ENCODE results near the gene PIGBOS1.
A peak's percentile ranks its signal among the peaks of the same experiment; 100 is the strongest.
"Not testable (repeated sequence)": the region's sequence is repeated elsewhere in the genome, so short reads cannot be mapped to it uniquely, and the experiment has no call there.

Gene PIGBOS1

DNA sequence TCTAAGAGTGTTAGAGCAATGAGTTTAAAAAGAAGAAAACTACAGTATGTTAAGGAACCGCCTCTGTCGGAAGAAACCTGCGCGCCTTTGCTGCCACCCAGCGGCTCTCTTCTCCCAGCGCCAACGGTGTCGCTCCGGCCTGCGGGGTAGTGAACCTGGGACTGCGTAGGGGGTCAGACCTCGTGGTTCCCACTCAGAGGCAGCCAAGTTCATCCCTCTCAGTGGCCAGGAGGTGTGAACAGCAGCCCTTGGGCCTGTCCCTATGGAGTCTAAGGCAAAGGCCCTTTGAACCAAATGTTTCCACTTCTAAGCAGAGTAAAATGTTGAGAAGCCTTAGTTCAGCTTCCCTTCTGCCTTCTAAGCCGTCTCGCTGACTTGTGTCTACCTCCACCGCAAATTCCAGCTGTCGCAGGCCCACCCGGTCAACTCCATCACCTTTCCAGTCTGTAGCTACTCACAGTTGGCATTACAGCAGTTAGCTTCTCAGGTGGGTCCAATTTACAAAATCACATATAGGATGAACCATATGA is 28.3 kb downstream of the PIGBOS1 start:
- DNase-seq (ENCODE audit: low spot score), result peak; percentile 80

DNA sequence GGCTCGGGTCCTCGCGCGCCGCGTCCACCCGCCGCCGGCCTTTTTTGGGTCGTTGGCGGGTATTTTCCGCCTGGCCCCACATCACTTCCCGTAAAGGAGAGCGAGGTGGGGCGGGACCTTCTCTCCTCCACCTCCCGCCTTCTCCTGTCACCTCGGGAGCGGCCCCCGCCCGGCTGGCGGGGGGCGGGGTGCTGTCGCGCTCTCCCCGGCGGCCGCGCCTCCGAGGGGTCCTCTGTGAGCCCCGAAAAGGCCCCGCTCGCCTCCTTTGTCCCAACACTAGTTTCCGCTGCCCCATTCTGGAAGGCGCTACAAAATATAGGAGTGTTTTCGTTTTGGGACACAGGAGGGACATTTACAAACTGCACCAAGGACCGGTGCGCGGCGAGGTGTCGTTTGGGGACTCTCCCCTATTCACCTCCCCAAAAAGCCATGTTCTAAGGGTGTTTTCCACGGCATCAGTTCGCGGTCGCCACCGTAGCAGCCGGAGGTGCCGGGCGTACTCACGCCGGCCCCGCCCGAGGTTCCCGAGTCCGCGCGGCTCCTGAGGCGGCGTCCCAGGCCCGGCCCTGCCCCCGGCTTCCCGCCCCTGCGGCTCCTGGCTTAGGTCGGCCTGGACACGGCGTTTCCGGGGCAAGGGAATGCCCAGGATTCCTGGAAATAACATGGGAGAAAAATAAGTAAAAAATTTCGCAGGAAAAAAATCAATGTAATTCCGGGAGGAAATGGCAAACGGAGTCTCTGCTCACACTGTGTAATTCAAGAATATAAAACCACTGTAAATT is 29.0 kb downstream of the PIGBOS1 start, which contains the start of gene RAB27A:
Gene RAB27A (minus strand): TSS at position 68 of the 782 bp plus-strand sequence. CDS start 54,879 bp downstream, outside the sequence.
- peak; percentile 66 for DNase-seq (ENCODE audit: low spot score)

DNA sequence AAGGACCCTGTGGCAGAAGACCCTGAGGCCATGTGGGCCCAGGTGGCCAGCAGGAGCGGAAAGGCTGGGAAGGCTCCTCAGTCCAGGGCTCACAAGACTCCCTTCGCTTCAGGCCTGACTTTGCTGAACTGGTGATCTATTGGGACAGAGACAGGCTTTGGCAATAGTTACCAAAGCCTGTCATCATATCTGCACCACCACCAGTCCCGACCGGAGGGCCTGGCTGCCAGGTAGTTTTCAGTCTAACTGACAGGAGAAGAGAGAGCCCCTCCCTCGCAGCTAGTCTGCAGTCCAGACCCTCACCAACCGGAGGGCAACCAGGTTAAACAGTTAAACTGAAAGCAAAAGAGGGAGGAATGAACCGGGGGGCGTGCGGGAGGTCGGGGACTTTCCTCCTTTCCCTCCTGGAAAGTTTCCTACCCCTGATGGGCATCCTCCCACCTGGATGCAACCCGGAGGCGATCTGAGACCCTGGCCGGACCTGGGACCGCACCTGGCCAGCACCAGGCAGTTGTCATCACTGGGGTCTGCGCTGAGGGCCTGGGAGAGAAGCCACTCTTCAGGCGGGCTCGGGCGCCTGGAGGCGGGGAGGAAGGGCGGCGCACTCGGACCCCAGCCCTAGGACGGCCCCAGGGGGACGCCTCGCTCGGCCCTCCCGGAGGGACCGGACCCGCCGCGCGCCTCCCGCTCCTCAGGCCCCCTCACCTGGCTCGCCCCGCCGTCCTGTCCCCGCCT is 29.7 kb downstream of the PIGBOS1 start:
- peak; percentile 37 for DNase-seq (ENCODE audit: low spot score)

DNA sequence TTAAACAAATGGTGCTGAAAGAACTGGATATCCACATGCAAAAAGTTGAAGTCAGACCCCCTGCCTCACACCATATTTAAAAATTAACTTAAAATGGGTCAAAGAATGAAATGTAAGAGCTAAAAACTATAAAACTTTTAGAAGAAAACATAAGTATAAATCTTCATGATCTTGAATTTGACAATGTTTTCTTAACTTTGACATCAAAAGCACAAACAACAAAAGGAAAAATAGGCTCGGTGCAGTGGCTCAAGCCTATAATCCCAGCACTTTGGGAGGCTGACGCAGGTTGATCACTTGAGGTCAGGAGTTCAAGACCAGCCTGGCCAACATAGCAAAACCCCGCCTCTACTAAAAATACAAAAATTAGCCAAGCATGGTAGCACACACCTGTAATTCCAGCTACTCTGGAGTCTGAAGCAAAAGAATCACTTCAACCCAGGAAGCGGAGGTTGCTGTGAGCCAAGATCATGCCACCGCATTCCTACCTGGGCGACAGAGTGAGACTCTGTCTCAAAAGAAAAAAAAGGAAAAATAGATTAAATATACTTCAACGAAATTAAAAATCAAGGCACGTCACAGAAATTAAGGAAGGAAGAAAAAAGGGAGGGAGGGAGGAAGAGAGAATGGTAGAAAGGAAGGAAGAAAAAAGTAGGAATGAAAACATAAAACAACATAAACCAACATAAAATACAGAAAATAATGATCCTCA is 30.8 kb downstream of the PIGBOS1 start:
- DNase-seq (ENCODE audit: low spot score), result no peak

DNA sequence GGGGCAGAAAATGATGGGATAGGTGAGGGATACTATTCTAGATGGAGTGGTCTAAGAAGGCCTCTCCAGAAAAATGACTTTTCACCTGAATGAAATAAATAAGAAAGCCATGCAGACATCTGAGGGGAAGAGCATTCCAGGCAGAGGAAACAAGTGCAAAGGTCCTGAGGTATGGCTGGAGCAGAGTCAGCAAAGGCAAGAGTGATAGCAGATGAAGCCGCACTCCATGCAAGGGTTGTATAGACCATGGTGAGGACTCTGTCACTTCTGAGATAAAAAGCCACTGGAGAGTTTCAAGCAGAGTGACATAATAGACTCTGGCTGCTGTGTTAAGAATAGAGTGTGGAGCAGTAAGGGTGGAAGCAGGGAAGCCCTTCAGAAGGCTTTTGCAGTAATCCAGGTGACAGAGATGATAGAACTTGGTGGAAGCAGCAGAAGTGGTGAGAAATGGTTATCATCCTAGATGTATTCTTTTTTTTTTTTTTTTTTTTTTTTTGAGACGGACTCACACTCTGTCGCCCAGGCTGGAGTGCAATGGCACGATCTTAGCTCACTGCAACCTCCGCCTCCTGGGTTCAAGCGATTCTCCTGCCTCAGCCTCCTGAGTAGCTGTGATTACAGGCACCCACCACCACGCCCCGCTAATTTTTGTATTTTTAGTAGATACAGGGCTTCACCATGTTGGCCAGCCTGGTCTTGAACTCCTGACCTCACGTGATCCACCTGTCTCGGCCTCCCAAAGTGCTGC is 32.3 kb downstream of the PIGBOS1 start:
- not testable (repeated sequence) for DNase-seq (ENCODE audit: low spot score)

DNA sequence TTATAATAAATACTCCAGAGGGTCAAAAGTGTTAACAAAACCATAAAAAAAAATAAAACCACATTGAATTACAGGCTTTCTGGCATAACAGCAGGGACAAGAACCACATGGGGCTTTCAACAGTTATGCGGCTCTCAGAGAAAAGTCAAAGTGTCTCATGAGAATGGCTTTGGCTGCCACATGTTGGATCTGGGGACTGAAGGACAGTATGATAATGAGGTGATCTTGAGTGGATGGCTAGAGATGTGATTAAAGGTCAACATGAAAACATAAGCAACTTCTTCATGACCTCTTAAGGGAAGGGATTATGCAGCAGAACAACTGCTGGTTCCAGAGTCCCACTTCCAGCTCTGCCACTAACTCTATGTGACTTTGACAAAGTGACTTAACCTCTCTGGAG is 34.5 kb downstream of the PIGBOS1 start:
- no peak for DNase-seq (ENCODE audit: low spot score)

DNA sequence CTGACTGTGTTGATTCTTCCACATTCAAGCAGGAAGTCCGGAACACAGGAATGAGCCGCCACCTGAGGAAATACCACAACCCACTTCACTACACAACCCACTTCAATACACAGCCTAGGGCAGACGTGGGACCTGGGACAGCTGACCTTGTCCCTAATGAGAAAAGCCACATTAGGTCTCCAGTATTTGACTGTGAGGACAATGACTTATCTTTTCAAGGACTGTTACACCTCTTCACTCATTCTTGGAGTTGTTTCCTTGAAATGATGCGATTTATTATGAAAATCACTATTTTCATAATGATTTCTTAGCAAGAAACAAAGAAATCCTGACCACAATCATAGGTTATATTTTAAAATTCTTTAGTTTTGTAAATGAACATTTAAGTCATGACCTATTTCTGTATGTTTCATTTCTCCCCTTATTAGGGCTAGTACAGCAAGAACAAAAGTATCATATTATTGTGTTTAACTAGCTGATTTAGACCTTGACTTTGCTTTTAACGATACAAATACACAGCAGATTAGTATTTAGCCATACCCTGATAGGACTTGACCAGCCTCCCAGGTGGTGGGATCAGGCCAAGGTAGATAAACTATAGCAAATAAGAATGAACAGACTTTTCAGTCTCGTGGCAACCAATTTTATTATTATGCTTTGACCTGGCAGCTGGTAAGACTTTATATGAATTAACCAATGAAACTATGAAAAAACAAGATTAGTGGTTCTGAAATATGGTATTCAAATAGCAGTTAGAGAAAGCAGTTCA is 35.4 kb downstream of the PIGBOS1 start:
- no peak for DNase-seq (ENCODE audit: low spot score)

DNA sequence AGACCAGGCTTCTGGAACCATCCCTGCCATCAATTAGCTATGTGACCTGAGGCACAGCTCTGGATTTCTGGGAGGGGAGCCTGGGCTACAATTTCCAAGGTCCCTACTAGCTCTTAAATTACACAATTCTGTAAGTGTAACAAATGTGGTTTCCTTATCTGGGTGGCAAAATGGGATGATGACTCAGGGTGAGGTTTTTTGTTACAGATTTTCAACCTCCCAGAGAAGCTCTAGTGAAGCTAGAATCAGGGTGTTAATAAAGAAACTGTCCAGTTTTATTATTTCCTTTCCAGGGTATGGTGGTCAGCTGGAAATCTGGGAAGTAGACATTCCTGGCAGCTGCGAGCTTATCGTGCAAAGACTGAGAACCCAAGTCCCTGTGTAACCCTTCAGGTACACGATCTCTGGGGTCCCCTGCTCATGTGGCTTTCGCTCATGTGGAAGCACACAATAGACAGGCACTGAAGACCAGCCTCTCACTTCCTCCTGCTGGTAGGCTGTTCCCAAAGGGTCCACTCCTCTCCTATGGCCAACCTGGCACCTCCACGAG is 36.6 kb downstream of the PIGBOS1 start:
- peak; percentile 61 for DNase-seq (ENCODE audit: low spot score)

DNA sequence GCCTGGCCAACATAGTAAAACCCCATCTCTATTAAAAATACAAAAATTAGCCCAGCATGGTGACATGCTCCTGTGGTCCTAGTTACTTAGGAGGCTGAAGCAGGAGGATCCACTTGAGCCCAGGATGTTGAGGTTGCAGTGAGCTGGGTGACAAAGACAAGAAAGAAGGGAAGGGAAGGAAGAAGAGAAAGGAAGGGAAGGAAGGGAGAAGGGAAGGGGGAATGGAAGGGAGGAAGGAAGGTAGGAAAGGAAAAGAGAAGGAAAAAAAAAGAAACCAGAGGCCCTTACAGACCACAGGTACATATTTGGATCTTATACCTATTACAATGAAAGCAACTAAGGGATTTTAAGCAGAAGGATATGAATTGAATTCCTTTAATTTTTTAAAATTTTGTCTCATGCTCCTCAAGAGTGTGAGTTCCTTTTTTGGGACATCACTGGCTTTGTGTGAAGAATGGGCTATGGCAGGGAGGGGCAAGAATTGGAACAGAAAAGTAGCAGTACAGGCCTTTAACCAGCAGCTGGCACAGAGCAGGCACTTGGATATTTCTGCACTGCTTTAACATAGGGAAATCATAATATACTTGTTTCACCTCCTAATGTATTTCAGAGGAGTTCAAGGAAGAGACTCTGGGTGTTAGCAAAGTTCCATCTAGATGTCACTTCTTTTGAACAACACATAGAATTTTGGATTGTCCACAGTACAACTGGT is 37.2 kb downstream of the PIGBOS1 start:
- no peak for DNase-seq (ENCODE audit: low spot score)

DNA sequence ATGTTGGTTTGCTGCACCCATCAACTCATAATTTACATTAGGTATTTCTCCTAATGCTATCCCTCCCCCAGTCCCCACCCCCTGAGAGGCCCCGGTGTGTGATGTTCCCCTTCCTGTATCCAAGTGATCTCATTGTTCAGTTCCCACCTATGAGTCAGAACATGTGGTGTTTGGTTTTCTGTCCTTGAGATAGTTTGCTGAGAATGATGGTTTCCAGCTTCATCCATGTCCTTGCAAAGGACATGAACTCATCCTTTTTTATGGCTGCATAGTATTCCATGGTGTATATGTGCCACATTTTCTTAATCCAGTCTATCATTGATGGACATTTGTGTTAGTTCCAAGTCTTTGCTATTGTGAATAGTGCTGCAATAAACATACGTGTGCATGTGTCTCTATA is 38.3 kb downstream of the PIGBOS1 start:
- not testable (repeated sequence) for DNase-seq (ENCODE audit: low spot score)

DNA sequence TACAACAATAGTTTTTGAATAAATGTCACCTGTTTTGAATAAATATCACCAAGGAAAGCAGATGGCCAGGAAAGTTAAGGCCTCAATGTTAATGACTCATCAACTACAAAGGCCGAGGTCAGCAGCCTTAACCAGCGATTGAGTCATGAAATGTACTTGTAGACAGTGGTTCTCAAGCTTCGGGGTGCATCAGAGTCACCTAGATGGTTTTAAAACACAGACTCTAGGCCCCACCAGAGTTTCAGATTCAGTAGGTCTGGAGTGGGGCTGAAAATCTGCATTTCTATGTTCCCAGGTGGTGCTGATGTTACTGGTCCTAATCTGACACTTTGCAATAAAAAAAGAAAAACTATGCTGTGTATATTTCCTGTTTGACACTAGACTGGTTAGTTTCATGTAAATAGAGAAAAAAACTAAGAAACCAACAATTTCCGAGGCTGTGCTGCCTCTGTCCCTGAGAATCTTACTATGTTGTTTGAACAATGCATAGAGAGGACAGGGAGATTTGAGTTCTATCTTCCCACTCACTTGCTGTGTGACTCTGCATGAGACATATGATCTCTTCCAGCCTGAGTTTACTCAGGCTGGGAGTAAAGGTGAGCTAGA is 39.1 kb downstream of the PIGBOS1 start:
- peak; percentile 70 for DNase-seq (ENCODE audit: low spot score)

DNA sequence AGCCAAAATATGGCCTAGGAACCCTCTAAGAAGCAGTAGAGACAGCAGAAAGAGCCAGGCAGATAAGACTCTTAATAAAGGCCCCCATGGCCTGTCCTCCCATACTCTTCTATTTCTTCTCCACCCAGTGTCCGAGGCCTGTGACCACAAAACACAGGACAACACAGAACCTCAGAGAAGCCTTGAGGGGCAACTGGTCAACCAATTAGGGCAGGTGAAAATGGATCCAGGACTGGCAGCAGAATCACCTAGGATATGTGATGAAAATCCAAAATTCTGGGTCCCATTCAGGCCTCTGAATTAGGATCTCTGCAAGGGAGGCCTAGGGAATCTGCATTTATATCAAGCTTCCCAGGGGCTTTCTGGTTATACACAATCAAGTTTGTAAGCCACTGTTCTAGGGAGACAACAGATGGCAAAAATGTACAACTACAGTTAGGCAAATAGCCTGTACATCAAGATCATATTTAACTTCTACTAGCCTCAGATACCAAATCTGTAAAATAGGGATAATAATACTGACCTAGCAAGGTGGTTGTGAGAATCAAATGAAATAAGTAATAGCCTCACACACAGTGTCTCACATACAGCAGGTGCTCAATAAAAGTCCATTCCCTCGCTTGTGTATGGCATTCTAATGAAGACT is 39.7 kb downstream of the PIGBOS1 start:
- no peak for DNase-seq (ENCODE audit: low spot score)

DNA sequence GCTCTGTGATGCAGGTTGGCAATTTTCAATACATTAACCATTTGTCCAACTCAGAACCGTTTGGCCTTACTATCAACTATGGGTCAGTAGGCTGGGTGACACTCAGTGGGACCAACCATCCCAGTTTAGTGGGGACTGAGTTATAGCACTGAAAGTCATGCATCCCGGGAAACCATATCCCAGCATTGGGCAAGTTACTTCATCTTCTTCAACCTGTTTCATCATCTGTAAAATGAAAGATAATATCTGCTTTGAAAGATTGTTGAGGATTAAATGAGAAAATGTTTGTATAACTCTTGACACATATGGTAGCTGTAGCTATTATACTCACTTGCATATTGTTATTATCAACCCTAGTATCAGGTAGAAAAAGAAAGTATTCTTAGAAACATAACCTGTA is 41.2 kb downstream of the PIGBOS1 start:
- DNase-seq (ENCODE audit: low spot score), result no peak

DNA sequence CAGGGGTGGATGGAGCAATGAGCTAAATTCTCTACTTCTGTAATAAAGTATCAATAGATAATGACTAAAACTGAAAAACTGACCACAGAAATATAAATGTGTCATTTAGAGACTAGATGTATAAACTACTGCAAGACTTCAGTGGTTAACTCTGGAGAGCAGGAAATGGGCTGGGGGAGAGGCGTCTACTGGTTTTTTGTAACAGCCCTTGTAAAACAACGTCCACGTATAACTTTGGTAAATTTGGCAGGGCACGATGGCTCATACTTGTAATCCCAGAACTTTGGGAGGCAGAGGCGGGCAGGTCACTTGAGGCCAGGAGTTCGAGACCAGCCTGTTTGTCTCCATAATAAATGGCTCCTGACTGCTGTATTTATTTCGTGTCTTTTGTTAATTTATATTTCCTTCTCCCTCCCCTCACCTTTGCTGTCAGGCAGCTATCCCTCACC is 41.8 kb downstream of the PIGBOS1 start:
- no peak for DNase-seq (ENCODE audit: low spot score)

DNA sequence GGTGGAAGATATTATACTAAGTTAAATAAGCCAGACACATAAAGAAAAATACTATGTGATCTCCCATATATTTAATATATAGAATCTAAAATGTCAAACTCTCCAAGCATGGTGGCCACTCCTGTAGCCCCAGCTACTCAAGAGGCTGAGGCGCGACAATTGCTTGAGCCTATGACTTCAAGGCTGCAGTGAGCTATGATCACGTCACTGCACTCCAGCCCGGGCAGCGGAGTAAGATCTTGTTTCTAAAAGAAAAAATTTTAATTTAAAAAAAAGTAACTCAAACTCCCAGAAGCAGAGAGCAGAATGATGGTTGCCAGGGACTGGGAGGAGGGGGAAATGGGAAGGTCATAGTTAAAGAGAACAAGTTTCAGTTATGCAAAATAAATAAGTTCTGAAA is 42.6 kb downstream of the PIGBOS1 start:
- no peak for DNase-seq (ENCODE audit: low spot score)

DNA sequence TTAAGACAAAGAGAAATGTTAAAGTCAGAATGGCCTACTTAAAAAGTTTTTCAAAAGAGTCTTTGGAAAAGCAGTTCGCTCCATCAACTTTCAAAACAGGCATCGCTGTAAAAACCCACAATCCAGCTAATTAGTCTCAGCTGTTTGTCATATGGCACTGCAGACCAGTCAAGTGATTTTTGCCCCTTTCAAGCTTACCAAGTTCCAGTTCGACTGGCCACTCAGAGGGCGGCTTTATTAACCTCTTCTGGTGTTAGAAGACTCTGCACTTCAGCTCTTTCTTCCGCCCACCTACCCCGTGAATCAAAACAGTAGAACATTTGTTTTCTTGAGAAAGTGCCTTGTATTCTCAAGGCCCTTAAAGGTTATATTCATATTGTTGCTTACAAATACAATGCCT is 48.6 kb downstream of the PIGBOS1 start:
- no peak for DNase-seq (ENCODE audit: low spot score)

DNA sequence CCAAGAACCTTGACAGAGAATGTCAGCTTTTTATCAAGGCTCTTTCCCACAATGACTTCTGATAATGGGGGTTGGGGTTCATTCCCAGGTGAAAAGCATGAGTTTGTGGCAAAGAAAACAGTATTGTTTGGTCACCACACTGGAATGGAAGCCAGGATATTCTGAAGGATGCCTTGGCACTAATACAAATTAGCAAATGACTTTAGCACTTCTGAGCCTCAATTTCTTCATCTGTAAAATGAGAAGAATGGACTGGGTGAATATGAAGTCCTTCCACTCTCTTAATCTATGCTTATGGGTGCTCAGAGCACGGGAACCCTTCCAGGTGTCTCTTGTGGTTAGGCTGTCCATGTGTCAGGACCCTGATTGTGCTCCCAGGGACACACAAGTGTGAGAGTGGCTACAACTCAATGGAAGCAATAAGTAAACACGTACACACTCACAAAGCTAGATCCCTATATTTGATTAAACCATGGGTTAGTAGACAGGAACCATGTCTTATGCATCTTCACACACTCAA is 50.7 kb downstream of the PIGBOS1 start:
- no peak for DNase-seq (ENCODE audit: low spot score)

DNA sequence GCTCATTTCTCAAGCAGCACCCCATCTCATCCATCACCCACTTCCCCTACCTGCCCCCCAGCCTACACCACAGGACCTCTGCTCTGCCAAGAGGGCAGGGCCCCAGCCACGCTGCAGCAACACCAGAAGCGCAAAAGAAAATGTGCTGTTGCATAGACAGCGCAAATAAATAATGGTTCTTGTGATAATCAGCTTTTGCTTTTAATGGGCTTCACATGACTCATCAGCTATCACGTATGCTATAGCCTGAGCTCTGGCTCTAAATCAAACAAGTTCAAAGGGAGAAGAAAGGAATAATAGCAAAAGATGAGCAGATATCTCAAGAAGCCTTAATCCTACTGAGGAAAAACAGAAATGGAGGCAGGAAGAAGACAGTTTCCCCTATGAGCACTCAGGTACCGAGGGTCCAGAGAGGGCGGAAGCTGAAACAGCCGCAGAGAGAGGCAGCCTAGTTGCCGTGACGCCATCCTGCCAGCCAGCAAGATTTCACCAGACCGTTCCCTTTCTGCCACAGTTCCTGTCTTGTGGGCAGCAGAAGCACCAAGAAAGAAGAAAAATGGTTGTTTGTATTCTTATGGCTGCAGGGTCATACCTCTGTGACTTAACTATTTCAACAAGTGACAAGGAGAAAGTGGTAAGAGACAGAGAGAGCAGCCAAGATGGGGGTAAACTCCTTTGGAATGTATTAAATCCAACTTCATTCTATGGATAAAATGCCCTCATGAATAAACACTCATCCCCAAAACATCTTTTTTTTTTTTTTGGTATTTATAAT is 51.3 kb downstream of the PIGBOS1 start:
- no peak for DNase-seq (ENCODE audit: low spot score)

Measured in AG08395 (cell line).